GM18861 (cell line): ENCODE data around the gene ADAM15.
A peak's percentile ranks its signal among the peaks of the same experiment; 100 is the strongest.

ENCODE experiments used
- ATAC-seq: cut with Tn5 transposase; IDR thresholded peaks from one replicate; pipeline ENCODE4 v1.9.1; 2021; ENCODE audit not compliant: unreplicated experiment

ADAM15 gene

GRCh38 chr1:155049651-155050559 lies 1.2 kb upstream of the ADAM15 start:
- ATAC-seq = no peak

- no peak for ATAC-seq
Observed at GRCh38 chr1:155051342-155051776, 243 bp downstream of the ADAM15 start.

- ATAC-seq = peak; percentile 5
Observed at GRCh38 chr1:155051777-155052398, 772 bp downstream of the ADAM15 start.

GRCh38 chr1:155052439-155053395 lies 1.6 kb downstream of the ADAM15 start:
- ATAC-seq = no peak

GRCh38 chr1:155053531-155054105 lies 2.5 kb downstream of the ADAM15 start:
- ATAC-seq = no peak

GRCh38 chr1:155057104-155057503 lies 6.0 kb downstream of the ADAM15 start:
- no peak for ATAC-seq

GRCh38 chr1:155057788-155058211 lies 6.7 kb downstream of the ADAM15 start:
- ATAC-seq = no peak

- ATAC-seq = no peak
Observed at GRCh38 chr1:155060736-155061135, 9.6 kb downstream of the ADAM15 start.

GRCh38 chr1:155061381-155062150 lies 10.4 kb downstream of the ADAM15 start:
- peak; percentile 31 for ATAC-seq

- ATAC-seq = no peak
Observed at GRCh38 chr1:155062151-155062686, 11.1 kb downstream of the ADAM15 start.

GRCh38 chr1:155062702-155063411 lies 11.7 kb downstream of the ADAM15 start:
- no peak for ATAC-seq

GRCh38 chr1:155063550-155064110 lies 12.5 kb downstream of the ADAM15 start, which contains the start of gene EFNA4:
EFNA4 (plus strand) TSS chr1:155063740; CDS start chr1:155063824, 84 bp downstream.
- ATAC-seq = no peak

- no peak for ATAC-seq
Observed at GRCh38 chr1:155064111-155064831, 13.2 kb downstream of the ADAM15 start.

- no peak for ATAC-seq
Observed at GRCh38 chr1:155064832-155065429, 13.8 kb downstream of the ADAM15 start.

GRCh38 chr1:155066777-155067176 lies 15.7 kb downstream of the ADAM15 start:
- ATAC-seq = no peak

- no peak for ATAC-seq
Observed at GRCh38 chr1:155068599-155068998, 17.5 kb downstream of the ADAM15 start.

- ATAC-seq = no peak
Observed at GRCh38 chr1:155069551-155070157, 18.5 kb downstream of the ADAM15 start.
